HL-60 (cell line): Measurements from ENCODE around the gene RNU6-9.

Experiments used
- CTCF ChIP-seq: IDR thresholded peaks from one replicate; pipeline ENCODE4 v1.5.1; 2011; ENCODE audit warnings: low read length, control low read depth, inconsistent platforms; ENCODE audit not compliant: insufficient read depth
- GABPA ChIP-seq: IDR thresholded peaks from 2 replicates; pipeline ENCODE4 v1.6.1; 2012; ENCODE audit warnings: low read depth
- REST ChIP-seq: IDR thresholded peaks from 2 replicates; pipeline ENCODE4 v1.6.1; 2012; ENCODE audit warnings: low read depth; ENCODE audit not compliant: insufficient replicate concordance

DNA sequence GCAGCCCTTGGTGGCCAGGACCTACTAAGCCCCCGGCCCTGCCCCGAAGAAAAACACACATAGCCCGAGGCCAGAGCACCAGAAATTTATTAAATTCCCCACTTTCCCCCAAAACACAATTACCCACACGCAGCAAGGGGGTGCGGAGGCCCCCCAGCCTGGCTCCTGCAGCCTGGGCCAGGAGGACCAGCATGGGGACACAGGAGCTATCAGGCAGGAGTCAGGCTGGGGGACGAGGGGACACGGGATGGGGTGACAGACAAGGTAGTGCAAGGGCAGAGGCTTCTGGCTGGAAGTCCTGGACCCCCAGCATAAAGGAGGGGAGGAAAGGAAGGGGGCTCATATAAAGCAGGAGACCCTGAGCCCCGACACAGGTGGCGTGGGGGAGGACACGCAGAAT is 3.1 kb downstream of the RNU6-9 start:
- TF ChIP-seq CTCF = no peak
- no peak for TF ChIP-seq REST
- TF ChIP-seq GABPA = no peak
